GM18520 (cell line): Measurements from ENCODE around the gene DNAAF5.

Experiments
- ATAC-seq: cut with Tn5 transposase; IDR thresholded peaks from one replicate; pipeline ENCODE4 v1.9.1; 2021; ENCODE audit not compliant: unreplicated experiment

DNAAF5 gene

GRCh38 chr7:831596-832166, 105.2 kb downstream of the DNAAF5 start:
- ATAC-seq = peak; percentile 60

DNA sequence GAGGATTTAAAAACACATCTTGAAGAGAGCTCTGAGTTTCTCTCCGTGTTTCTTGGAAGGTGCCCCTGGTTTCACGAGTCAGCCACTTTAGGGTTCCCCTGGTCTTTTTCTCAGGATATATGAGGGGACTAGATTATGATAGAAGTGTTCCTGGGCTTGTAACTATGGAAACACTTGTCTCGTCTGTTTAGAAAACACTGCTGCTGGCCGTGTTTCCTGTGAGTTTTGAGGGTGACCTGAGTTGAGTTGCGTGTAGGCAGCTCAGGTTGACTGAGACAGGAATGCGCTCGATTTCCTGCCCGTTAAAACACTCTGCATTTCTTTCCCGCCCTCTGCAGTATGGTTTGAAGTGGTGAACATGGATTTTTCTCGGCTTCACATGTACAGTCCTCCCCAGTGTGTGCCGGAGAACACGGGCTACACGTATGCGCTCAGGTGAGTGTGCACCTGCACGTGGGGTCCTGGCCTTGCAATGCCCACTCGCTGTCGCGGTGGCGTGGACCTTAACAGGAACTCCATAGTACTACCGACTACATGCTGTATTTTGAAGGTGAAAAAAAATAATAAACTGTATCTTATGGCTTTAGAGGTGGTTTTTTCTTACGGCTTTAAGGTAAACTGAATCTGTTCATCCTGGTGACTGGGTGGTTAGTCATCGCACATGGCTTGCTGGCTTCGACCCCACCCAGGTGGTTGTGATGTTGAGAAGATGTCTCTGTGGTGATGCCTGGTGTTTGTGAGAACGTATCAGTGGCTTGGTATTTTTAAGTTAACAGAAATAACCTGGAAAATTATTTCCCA, 105.9 kb downstream of the DNAAF5 start, which contains the start of gene SUN1:
TSS of gene SUN1 (plus strand) at position 310 of the 801 bp plus-strand sequence. CDS start at position 359, 49 bp downstream.
- peak; percentile 20 for ATAC-seq

- no peak for ATAC-seq
Measured at GRCh38 chr7:832968-833424, 106.5 kb downstream of the DNAAF5 start.

- ATAC-seq = no peak
Measured at GRCh38 chr7:833601-834258, 107.2 kb downstream of the DNAAF5 start.

DNA sequence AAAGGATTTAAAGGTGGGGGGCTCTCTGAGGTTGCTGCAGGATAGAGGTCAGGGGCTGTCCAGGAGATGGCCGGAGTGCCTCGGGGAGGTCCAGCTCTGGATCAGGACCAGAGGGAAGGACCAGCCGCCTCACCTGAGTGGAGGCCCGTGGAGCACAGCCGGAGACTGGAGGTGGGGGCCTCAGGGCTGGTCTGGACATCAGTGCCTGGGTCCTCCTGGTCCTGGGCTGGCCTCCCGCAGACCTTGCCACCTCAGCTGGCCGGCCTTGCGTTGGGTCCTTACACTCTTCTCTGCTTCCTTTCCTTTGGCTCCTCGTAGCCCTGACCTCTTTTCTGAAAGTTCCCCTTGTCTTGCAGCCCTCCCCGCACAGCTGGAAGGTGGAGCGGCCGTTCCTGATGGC, 107.8 kb downstream of the DNAAF5 start:
- no peak for ATAC-seq

DNA sequence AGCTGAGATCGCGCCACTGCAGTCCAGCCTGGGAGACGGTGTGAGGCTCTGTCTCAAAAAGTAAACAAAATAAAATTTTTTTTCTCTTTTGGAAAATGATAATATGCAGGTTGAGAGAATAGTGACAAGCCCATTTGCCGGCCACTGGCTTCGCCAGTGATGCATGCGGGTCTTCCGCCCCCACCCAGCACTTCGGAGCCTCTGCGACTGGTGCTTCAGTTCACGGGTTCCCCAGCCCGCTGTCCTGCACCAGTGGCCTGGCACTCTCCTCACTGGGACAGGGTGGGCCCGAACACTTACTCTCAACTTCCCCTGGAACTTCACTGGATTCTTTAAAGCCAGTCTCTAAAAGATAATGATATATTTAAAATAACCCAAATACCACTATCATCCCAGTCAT, 108.5 kb downstream of the DNAAF5 start:
- ATAC-seq = no peak

DNA sequence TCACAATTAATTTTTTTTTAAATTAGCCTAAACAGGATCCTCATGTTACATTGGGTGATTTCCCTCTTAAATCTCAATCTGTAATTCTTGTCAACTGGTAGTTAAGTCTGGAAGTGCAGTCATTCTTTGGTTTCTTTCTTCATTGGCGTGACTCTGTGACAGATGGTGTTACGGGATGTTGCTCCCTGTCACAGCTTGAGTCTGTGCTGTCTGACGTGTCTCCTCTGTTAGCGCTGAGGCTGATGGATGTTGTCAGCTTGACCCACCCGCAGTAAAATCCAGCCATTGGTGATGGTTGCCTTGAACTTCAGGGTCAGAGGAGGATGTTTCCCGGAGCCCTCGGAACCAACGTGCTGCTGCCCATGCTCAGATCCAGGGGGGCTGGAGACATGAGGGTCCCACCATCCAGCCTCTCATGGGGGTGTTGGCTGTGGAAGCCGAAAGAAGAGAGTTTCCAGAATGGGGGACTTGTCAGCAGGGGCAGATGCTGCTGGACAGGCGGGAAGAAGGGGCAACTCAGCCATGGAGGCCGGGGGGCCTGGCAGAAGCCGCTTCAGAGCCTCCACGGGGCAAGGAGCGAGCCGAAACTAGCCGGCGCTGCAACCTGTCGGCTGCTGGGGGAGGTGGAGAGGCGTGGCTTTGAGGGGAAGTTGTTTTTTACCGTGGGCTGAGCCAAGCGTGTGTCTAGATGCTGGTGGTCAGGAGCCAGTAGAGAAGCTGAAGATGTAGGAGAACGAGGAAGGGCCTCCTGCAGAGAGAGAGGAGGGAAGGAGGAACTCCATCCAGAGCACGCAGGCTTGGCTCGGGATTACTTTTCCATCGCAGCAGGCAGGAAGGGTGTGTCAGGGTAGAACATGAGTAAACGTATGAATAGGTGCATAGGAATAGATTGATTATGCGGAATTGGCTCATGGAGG, 109.2 kb downstream of the DNAAF5 start:
- ATAC-seq = no peak
